ENCODE measurements around the gene TYR. TPM values are rescaled to one million over a fixed set of nuclear protein-coding genes. Genes with fewer than 3 reads are reported as not detected.
"Not testable (repeated sequence)": the region's sequence is repeated elsewhere in the genome, so short reads cannot be mapped to it uniquely, and the experiment has no call there.

The TYR gene
- total and polyA plus RNA-seq, 4 donors = not detected

DNA sequence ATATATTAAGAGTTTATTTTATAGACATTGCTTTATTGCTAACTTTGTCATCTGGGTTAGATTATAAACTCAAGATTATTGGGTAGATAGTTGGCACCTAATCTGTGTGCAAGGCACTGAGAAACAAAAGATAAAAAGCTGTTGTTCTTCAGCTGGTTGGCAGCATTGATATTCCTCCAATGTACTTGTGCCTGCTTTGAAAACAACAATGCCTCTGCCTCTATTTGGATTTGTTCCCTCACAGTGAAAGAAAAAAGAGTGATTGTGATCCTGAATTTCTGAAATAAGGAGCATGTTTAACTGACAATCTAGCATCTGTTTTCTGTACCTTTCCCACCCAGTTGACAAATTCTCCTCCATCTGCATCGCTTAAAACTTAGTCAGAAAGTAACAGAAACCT is 98.3 kb downstream of the TYR start:
- DNase-seq (no peak), ATAC-seq (ENCODE audit: insufficient read depth, low FRiP score) (no peak)
- WGBS, 2 donors = 69 to 70% methylated on average over 1 of the region's 1 CpG
- Histone ChIP-seq H3K36me3 (ENCODE audit: control insufficient read depth in 4 of 4, insufficient read depth in 4 of 4, low read length in 4 of 4) (no peaks in the 10 kb centered on the region), H3K9ac (ENCODE audit: insufficient read depth in 1 of 2, low read length in 2 of 2) (no peak overlapping the region), H3K4me3 (no peak overlapping the region), H3K27me3 (ENCODE audit: control insufficient read depth in 3 of 3, insufficient read depth in 3 of 3, low read length in 2 of 3) (no peaks in the 10 kb centered on the region), H3K4me1 (ENCODE audit: control insufficient read depth in 5 of 5, insufficient read depth in 5 of 5, low read length in 5 of 5) (no peaks in the 10 kb centered on the region), H3K27ac (ENCODE audit: low read depth in 1 of 2, low read length in 1 of 2) (no peak overlapping the region), H3K9me3 (ENCODE audit: control insufficient read depth in 4 of 4, insufficient read depth in 3 of 4, low read length in 3 of 4) (no peaks in the 10 kb centered on the region)
- TF ChIP-seq, protein P1, sequence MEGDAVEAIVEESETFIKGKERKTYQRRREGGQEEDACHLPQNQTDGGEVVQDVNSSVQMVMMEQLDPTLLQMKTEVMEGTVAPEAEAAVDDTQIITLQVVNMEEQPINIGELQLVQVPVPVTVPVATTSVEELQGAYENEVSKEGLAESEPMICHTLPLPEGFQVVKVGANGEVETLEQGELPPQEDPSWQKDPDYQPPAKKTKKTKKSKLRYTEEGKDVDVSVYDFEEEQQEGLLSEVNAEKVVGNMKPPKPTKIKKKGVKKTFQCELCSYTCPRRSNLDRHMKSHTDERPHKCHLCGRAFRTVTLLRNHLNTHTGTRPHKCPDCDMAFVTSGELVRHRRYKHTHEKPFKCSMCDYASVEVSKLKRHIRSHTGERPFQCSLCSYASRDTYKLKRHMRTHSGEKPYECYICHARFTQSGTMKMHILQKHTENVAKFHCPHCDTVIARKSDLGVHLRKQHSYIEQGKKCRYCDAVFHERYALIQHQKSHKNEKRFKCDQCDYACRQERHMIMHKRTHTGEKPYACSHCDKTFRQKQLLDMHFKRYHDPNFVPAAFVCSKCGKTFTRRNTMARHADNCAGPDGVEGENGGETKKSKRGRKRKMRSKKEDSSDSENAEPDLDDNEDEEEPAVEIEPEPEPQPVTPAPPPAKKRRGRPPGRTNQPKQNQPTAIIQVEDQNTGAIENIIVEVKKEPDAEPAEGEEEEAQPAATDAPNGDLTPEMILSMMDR (IDR thresholded peaks at IDR 0.05; ENCODE audit: control extremely low read depth, extremely low read depth) = no peak

DNA sequence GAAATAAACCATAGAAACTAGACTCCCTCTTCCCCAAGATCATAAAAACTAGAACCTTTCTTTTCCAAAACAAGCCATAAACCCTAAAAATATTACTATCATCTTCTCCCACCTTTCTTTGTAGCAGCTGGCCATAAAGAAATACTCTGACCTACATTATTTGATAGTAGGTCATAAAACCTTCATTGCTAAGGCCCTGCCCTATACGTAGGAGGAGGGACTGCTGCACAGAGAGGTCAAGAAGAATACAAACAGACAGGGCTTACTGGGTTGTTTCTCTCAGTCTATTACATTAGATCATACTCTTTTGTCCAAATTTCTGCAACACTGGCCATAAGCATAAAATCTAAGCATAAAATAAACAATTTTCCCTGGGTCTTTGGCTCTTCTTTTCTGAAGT is 101.5 kb downstream of the TYR start:
- no peak for ATAC-seq (ENCODE audit: insufficient read depth, low FRiP score)
- TF ChIP-seq, protein P1 (IDR thresholded peaks at IDR 0.05; ENCODE audit: control extremely low read depth, extremely low read depth) = no peak
- no peaks in the 10 kb centered on the region for H3K9me3 ChIP-seq (ENCODE audit: control insufficient read depth in 4 of 4, insufficient read depth in 3 of 4, low read length in 3 of 4)
- H3K27ac ChIP-seq (ENCODE audit: low read depth in 1 of 2, low read length in 1 of 2) = no peak overlapping the region
- no peaks in the 10 kb centered on the region for H3K36me3 ChIP-seq (ENCODE audit: control insufficient read depth in 4 of 4, insufficient read depth in 4 of 4, low read length in 4 of 4)
- no peak overlapping the region for H3K4me3 ChIP-seq
- H3K27me3 ChIP-seq (ENCODE audit: control insufficient read depth in 3 of 3, insufficient read depth in 3 of 3, low read length in 2 of 3) = no peaks in the 10 kb centered on the region
- no peaks in the 10 kb centered on the region for H3K4me1 ChIP-seq (ENCODE audit: control insufficient read depth in 5 of 5, insufficient read depth in 5 of 5, low read length in 5 of 5)
- 77 to 85% methylated on average over 1 of the region's 1 CpG for WGBS, 2 donors
- no peak for DNase-seq
- H3K9ac ChIP-seq (ENCODE audit: insufficient read depth in 1 of 2, low read length in 2 of 2) = no peak overlapping the region

DNA sequence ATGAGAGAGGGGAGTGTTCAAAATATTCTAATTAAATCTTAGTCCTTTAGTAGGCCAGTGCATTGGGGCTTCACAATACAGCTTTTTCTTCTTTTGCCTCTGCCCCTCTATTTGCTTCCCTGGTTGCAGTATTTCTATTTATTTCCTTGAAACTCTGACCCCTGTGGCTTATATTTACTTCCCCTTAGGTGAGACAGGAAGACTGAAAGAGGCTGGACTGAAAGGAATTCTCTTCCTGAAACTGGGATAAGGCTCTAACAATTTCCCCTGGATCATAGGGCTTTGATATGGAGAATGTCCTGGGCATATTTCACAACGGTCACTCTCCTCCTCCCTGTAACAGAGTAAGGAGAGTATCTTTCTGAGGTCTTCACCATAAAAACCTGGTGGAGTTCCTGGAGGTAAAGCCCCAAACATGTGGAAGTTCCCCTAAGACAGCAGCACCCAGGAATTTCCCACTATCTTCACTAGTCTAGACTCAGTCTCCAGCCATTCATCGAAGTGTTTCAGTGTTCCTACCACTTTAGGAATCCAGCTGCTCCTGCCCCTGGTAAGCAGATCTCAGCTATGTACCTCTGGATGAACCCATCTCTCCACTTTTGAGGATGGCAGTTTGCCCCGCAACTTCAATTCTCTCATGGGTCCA is 103.5 kb downstream of the TYR start:
- not testable (repeated sequence) for H3K4me3 ChIP-seq; H3K9me3 ChIP-seq (ENCODE audit: control insufficient read depth in 4 of 4, insufficient read depth in 3 of 4, low read length in 3 of 4); DNase-seq; H3K27ac ChIP-seq (ENCODE audit: low read depth in 1 of 2, low read length in 1 of 2); ATAC-seq (ENCODE audit: insufficient read depth, low FRiP score); H3K36me3 ChIP-seq (ENCODE audit: control insufficient read depth in 4 of 4, insufficient read depth in 4 of 4, low read length in 4 of 4); H3K27me3 ChIP-seq (ENCODE audit: control insufficient read depth in 3 of 3, insufficient read depth in 3 of 3, low read length in 2 of 3); H3K9ac ChIP-seq (ENCODE audit: insufficient read depth in 1 of 2, low read length in 2 of 2); H3K4me1 ChIP-seq (ENCODE audit: control insufficient read depth in 5 of 5, insufficient read depth in 5 of 5, low read length in 5 of 5)
- 74 to 75% methylated on average over 3 of the region's 3 CpGs for WGBS, 2 donors

DNA sequence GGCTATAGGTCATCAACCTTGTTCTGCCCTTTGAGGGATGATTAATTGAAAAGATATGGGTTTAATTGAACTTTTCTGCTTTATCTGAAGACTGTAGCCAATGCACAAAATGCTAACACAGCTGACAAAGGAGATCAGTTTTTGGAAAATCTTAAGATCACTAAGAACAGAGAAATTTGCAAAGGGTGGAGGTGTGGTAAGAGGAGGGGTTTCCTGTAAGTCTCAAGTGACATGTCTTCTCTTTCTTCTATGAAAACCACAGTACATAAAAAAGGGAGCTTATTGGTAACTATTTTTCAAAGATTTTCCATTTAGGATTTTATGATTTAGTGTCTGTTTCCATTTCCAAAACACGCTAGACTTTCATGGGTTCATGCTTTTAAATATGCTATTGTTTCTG is 108.9 kb downstream of the TYR start:
- not testable (repeated sequence) for H3K4me1 ChIP-seq (ENCODE audit: control insufficient read depth in 5 of 5, insufficient read depth in 5 of 5, low read length in 5 of 5); DNase-seq; H3K9ac ChIP-seq (ENCODE audit: insufficient read depth in 1 of 2, low read length in 2 of 2); H3K27ac ChIP-seq (ENCODE audit: low read depth in 1 of 2, low read length in 1 of 2); H3K27me3 ChIP-seq (ENCODE audit: control insufficient read depth in 3 of 3, insufficient read depth in 3 of 3, low read length in 2 of 3); H3K36me3 ChIP-seq (ENCODE audit: control insufficient read depth in 4 of 4, insufficient read depth in 4 of 4, low read length in 4 of 4); ATAC-seq (ENCODE audit: insufficient read depth, low FRiP score); H3K4me3 ChIP-seq; H3K9me3 ChIP-seq (ENCODE audit: control insufficient read depth in 4 of 4, insufficient read depth in 3 of 4, low read length in 3 of 4)
- WGBS, 2 donors = 86% methylated on average over 1 of the region's 1 CpG

DNA sequence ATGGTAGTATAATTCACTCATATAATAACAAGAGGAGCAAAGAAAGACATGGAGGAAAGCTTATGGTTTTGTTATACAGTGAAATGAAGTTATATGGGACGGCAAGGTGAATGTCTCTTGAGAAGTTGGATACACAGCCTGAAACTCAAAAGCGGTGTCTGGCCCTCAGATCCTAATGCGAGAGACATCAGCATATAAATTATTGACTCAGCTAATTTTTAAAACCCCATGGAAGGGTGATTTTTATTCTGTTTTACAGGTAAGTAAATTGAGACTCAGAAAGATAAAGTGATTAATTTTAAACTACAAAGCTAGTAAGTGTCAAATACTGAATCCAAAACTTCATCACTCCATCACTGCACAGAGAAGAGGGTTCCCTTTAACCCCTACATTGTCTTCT is 110.3 kb downstream of the TYR start:
- H3K9me3 ChIP-seq (ENCODE audit: control insufficient read depth in 4 of 4, insufficient read depth in 3 of 4, low read length in 3 of 4); H3K36me3 ChIP-seq (ENCODE audit: control insufficient read depth in 4 of 4, insufficient read depth in 4 of 4, low read length in 4 of 4); H3K27me3 ChIP-seq (ENCODE audit: control insufficient read depth in 3 of 3, insufficient read depth in 3 of 3, low read length in 2 of 3); DNase-seq; H3K27ac ChIP-seq (ENCODE audit: low read depth in 1 of 2, low read length in 1 of 2); H3K9ac ChIP-seq (ENCODE audit: insufficient read depth in 1 of 2, low read length in 2 of 2); ATAC-seq (ENCODE audit: insufficient read depth, low FRiP score); H3K4me1 ChIP-seq (ENCODE audit: control insufficient read depth in 5 of 5, insufficient read depth in 5 of 5, low read length in 5 of 5); H3K4me3 ChIP-seq: not testable (repeated sequence)
- WGBS, 2 donors = 91 to 95% methylated on average over 3 of the region's 3 CpGs
